Upper lobe of left lung (tissue), 4 donors: Measurements from ENCODE around the gene TEDC2.

Experiments
- POLR2A ChIP-seq, 4 donors: fragments of 450-650 bp; IDR thresholded peaks; one replicate each; pipeline ENCODE4 v1.5.1; 2016 to 2017; ENCODE audit warnings: antibody characterized with exemption in 4 of 4, mild to moderate bottlenecking in 2 of 4
- TF ChIP-seq, protein P1 (sequence below), 6 experiments: fragments of 450-650 bp in 4 of 6; fragments of 200-600 bp in 2 of 6; sonication (generic) in 2 of 6; IDR thresholded peaks; one replicate each; pipeline ENCODE4 v1.5.1; 2016 to 2019; ENCODE audit warnings: antibody characterized with exemption in 6 of 6

DNA sequence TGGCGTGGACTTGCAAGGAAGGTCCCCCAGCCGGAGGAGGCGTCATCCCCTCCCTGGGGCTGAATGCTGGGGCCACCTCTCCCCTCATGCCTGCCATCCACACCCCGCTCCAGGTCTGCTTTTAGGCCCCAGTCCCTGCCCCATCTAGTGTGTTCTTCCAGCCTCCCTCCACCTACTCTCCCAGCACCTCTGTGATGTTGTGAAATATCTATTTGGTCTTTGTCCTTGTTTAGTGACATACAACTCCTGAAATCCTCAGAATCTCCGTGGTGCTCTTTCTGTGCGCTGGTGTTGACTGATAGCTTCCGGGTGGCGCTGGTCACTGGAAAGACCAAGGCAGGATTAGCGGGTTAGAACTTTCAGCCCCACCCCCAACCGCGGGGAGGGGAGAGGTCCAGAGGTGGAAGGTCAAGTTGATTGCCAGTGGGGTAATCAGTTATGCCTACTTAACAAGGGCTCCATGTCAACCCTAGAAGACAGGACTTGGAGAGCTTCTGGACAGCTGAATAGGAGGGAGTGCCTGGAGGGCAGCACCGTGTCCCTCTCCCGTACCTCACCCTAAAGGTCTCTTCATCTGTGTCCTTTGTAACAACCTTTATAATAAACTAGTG lies 25.1 kb downstream of the TEDC2 start:
- TF ChIP-seq, protein P1, sequence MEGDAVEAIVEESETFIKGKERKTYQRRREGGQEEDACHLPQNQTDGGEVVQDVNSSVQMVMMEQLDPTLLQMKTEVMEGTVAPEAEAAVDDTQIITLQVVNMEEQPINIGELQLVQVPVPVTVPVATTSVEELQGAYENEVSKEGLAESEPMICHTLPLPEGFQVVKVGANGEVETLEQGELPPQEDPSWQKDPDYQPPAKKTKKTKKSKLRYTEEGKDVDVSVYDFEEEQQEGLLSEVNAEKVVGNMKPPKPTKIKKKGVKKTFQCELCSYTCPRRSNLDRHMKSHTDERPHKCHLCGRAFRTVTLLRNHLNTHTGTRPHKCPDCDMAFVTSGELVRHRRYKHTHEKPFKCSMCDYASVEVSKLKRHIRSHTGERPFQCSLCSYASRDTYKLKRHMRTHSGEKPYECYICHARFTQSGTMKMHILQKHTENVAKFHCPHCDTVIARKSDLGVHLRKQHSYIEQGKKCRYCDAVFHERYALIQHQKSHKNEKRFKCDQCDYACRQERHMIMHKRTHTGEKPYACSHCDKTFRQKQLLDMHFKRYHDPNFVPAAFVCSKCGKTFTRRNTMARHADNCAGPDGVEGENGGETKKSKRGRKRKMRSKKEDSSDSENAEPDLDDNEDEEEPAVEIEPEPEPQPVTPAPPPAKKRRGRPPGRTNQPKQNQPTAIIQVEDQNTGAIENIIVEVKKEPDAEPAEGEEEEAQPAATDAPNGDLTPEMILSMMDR (IDR thresholded peaks at IDR 0.05), result no peak
- no peak for TF ChIP-seq POLR2A (IDR thresholded peaks at IDR 0.05)
